Upper lobe of left lung (tissue), 6 donors: ENCODE data around the gene AXL. TPM values are rescaled to one million over a fixed set of nuclear protein-coding genes. Genes with fewer than 3 reads are reported as not detected.

Experiments used
- ATAC-seq, 2 donors: fragments of 200-7000 bp; cut with Tn5 transposase; one replicate each; pipeline ENCODE4 v1.9.1; 2022; ENCODE audit warnings: mild to moderate bottlenecking in 2 of 2, moderate library complexity in 2 of 2; ENCODE audit not compliant: low FRiP score in 2 of 2
- DNase-seq, 2 donors: peaks; one replicate each; pipeline ENCODE4 v3.0.0-alpha.2; 2019 to 2020
- H3K27ac ChIP-seq, 4 donors: fragments of 200-600 bp; sonication (generic); one replicate each; pipeline ENCODE4 v1.5.1; 2016 to 2019
- H3K27me3 ChIP-seq, 4 donors: fragments of 200-600 bp; sonication (generic); one replicate each; pipeline ENCODE4 v1.5.1; 2017 to 2019
- H3K36me3 ChIP-seq, 4 donors: fragments of 200-600 bp; sonication (generic); one replicate each; pipeline ENCODE4 v1.5.1; 2016 to 2019
- H3K4me1 ChIP-seq, 4 donors: fragments of 200-600 bp; sonication (generic); one replicate each; pipeline ENCODE4 v1.5.1; 2018 to 2019
- H3K4me3 ChIP-seq, 4 donors: fragments of 200-600 bp; sonication (generic); one replicate each; pipeline ENCODE4 v1.5.1; 2017 to 2019; ENCODE audit warnings: mild to moderate bottlenecking in 2 of 4, moderate library complexity in 1 of 4
- H3K9me3 ChIP-seq, 4 donors: fragments of 200-600 bp; sonication (generic); one replicate each; pipeline ENCODE4 v1.5.1; 2018 to 2019
- EP300 ChIP-seq, 4 donors: sonication (generic); formaldehyde crosslinking; IDR thresholded peaks; one replicate each; pipeline ENCODE4 v1.5.1; 2017; ENCODE audit warnings: antibody characterized with exemption in 4 of 4, control low read depth in 2 of 4
- POLR2A ChIP-seq, 4 donors: fragments of 450-650 bp; IDR thresholded peaks; one replicate each; pipeline ENCODE4 v1.5.1; 2016 to 2017; ENCODE audit warnings: antibody characterized with exemption in 4 of 4, mild to moderate bottlenecking in 2 of 4
- POLR2AphosphoS5 ChIP-seq, 2 donors: sonication (generic); formaldehyde crosslinking; IDR thresholded peaks; one replicate each; pipeline ENCODE4 v1.5.1; 2017; ENCODE audit warnings: antibody characterized with exemption in 2 of 2
- WGBS, 2 donors: methylation state at CpG; one replicate each; pipeline ENCODE4 v1.1.5; 2017 to 2018; 5-methylcytosine and 5-hydroxymethylcytosine counted together
- small RNA-seq, 4 donors: library from RNA; depleted of rRNA; stranded (forward); fragments of <200 nt; gene quantifications; one replicate each; pipeline ENCODE3, GENCODE V24; 2016
- total RNA-seq, 6 donors: library from RNA; depleted of rRNA in 4 of 6; stranded (reverse); fragments of >200 nt in 4 of 6; gene quantifications; one replicate each; pipeline versions ENCODE4 v1.1.0 to v1.2.1, GENCODE V29; 2016 to 2021
- TF ChIP-seq, protein P1 (sequence below), 6 experiments: fragments of 450-650 bp in 4 of 6; fragments of 200-600 bp in 2 of 6; sonication (generic) in 2 of 6; IDR thresholded peaks; one replicate each; pipeline ENCODE4 v1.5.1; 2016 to 2019; ENCODE audit warnings: antibody characterized with exemption in 6 of 6
- donor health status: DM: no; HTN: no; CAD: no; lungs with moderate emphysema.
- donor health status: DM: no; HTN: yes; CAD: no; lungs with severe emphysema.

Gene AXL
- total RNA-seq, 6 donors from 2014 or later, result 28.4 to 96.9 (median 71.7) TPM

DNA sequence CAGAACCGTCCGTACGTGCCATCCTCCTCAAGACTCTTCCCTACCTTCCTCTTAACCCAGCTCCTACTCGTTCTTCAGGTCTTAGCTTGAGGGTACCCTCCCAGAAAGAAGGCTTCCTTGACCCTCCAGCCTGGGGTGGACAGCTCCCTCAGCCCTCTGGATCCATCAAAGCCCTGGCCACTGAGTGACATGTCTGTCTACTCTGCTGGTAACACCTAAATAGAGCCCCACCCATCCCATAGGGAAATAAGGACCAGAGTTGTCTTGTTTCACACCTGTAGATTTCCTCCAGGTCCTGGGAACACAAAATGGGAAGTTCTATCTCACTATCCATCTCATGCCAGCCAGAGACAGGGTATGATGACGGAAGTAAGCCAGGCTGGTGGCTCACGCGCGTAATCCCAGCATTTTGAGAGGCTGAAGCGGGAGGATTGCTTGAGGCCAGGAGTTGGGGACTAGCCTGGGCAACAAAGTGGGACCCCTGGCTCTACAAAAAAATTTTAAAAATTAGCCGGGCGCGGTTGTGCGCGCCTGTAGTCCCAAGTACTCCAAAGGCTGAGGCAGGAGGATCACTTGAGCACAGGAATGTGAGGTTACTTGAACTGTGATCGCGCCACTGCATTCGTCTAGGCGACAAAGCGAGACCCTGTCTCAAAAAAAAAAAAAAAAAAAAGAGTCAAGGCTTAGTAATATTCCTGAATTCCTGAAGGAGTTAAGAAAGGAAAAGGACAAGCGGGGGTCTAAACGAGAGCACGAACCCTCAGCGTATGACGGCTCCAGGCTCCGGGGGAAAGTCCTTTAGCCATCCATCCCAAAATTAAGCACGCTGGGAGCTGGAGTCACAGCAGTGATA, 90.4 kb downstream of the AXL start:
- WGBS, 2 donors, result 10% methylated on average over 26 of the region's 26 CpGs
- TF ChIP-seq POLR2AphosphoS5 (IDR thresholded peaks at IDR 0.05), result no peak
- TF ChIP-seq, protein P1, sequence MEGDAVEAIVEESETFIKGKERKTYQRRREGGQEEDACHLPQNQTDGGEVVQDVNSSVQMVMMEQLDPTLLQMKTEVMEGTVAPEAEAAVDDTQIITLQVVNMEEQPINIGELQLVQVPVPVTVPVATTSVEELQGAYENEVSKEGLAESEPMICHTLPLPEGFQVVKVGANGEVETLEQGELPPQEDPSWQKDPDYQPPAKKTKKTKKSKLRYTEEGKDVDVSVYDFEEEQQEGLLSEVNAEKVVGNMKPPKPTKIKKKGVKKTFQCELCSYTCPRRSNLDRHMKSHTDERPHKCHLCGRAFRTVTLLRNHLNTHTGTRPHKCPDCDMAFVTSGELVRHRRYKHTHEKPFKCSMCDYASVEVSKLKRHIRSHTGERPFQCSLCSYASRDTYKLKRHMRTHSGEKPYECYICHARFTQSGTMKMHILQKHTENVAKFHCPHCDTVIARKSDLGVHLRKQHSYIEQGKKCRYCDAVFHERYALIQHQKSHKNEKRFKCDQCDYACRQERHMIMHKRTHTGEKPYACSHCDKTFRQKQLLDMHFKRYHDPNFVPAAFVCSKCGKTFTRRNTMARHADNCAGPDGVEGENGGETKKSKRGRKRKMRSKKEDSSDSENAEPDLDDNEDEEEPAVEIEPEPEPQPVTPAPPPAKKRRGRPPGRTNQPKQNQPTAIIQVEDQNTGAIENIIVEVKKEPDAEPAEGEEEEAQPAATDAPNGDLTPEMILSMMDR (IDR thresholded peaks at IDR 0.05), result no peak
- no peak for TF ChIP-seq EP300 (IDR thresholded peaks at IDR 0.05)
- TF ChIP-seq POLR2A (IDR thresholded peaks at IDR 0.05), result no peak
- ATAC-seq (peak; percentile 43 to 48), DNase-seq (no peak)
- H3K27me3 ChIP-seq, result no peaks in the 10 kb centered on the region
- H3K27ac ChIP-seq, result peak overlapping the region; percentile 93 to 98 (median 97)
- H3K36me3 ChIP-seq, result peaks cover 22 to 58% (median 36%) of the 10 kb centered on the region in 4 donors
- H3K4me1 ChIP-seq, result peaks cover 41 to 59% (median 46%) of the 10 kb centered on the region in 4 donors
- H3K4me3 ChIP-seq, result peak overlapping the region; percentile 68 to 86 (median 70)
- H3K9me3 ChIP-seq, result peaks cover 0 to 4% (median 0%) of the 10 kb centered on the region in 4 donors

DNA sequence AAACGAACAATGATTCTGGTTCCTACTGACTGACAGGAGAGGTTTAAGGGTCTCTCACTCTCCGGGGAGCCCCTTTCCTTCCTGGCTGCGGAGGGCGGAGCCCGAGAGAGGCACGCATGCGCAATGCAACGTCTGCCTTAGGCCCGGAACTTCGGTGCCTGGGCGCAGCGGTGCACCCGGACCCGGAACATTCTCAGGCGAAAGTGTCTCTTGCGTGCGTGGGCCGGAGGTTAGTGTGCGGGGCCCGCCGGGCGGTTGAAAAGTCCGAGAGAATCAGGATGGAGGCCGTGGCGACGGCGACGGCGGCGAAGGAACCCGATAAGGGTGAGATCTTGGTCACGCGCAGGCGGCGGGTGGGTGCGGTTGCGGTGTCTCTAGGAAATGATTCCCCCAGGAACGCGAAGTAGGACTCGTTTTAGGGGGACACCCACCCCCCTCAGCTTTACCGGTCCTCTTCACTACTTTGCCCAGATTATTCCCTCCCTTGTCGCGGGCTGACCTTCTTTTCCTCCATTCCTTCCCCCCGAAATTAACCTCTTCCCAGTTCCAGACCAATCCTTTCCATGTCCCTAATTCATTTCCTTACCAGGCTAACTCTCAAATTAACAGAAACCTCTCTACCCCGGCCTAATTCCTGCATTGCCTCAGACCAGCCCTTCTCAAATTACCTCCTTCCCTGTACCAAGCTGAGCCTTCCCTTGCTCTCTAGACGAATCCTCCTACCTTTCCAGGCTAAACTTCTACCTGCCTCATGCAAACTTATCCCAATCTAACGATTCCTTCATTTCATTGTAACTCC, 91.2 kb downstream of the AXL start, which contains the start of gene CCDC97:
Gene CCDC97, plus strand, starts transcription at position 140 of the 799 bp plus-strand sequence. Its CDS starts 139 bp downstream, at position 279.
- peak within 1 kb of the TSS; percentile 93 to 98 (median 97) for H3K27ac ChIP-seq
- peak; percentile 89 to 91 for ATAC-seq
- H3K4me3 ChIP-seq, result peak within 1 kb of the TSS; percentile 68 to 86 (median 70)
- no peaks in the 10 kb centered on the region for H3K27me3 ChIP-seq
- DNase-seq, result peak; percentile 89 to 95
- peak; percentile 80 to 85 for TF ChIP-seq POLR2AphosphoS5 (IDR thresholded peaks at IDR 0.05)
- TF ChIP-seq POLR2A (IDR thresholded peaks at IDR 0.05), result peak in 3 of 4 donors; percentile 69 to 86 (median 70)
- TF ChIP-seq, protein P1 (IDR thresholded peaks at IDR 0.05), result peak in 3 of 6 experiments; percentile 10 to 35 (median 19)
- TF ChIP-seq EP300 (IDR thresholded peaks at IDR 0.05), result peak in 1 of 4 donors; percentile 53
- 1% methylated on average over 38 to 46 of the region's 47 CpGs for WGBS, 2 donors
- H3K4me1 ChIP-seq, result peaks cover 41 to 58% (median 46%) of the 10 kb centered on the region in 4 donors
- H3K9me3 ChIP-seq, result peaks cover 0 to 4% (median 0%) of the 10 kb centered on the region in 4 donors
- peaks cover 14 to 57% (median 31%) of the 10 kb centered on the region in 4 donors for H3K36me3 ChIP-seq

DNA sequence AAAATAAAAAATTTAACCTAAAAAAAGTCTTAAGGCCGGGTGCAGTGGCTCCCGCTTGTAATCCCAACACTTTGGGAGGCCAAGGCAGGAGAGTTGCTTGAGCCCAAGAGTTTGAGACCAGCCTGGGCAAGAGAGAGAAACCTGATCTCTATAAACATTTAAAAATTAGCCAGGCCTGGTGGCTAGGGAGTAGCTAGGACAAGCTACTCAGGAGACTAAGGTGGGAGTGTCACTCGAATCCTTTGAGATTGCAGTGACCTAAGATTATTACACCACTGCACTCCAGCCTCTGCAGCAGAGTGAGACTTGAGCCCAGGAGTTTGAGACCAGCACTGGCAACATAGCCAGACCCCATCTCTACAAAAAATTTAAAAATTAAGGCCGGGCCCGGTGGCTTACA, 92.0 kb downstream of the AXL start:
- WGBS, 2 donors, result 47 to 54% methylated on average over 5 of the region's 5 CpGs
- no peak for ATAC-seq
- no peak for DNase-seq
- H3K27me3 ChIP-seq, result no peaks in the 10 kb centered on the region
- peaks cover 41 to 58% (median 46%) of the 10 kb centered on the region in 4 donors for H3K4me1 ChIP-seq
- H3K4me3 ChIP-seq, result peak overlapping the region; percentile 68 to 86 (median 70)
- peaks cover 0 to 4% (median 0%) of the 10 kb centered on the region in 4 donors for H3K9me3 ChIP-seq
- H3K36me3 ChIP-seq, result peaks cover 7 to 57% (median 29%) of the 10 kb centered on the region in 4 donors
- H3K27ac ChIP-seq, result peak overlapping the region; percentile 93 to 98 (median 97)
- TF ChIP-seq EP300 (IDR thresholded peaks at IDR 0.05), result no peak
- no peak for TF ChIP-seq POLR2A (IDR thresholded peaks at IDR 0.05)
- TF ChIP-seq, protein P1 (IDR thresholded peaks at IDR 0.05), result no peak
- no peak for TF ChIP-seq POLR2AphosphoS5 (IDR thresholded peaks at IDR 0.05)

Small RNA genes lying within 50 kb of the gene (small RNA-seq; reads per million reads assigned to genes)
- gene RN7SL34P, result 0 to 0.06 (median 0) reads per million in 4 donors

Other genes starting within 250 kb of the AXL start
- 1 to 10 TPM in 1 of 6 donors, under 1 TPM in 1, not detected in 4; 0.34 to 1.8 TPM for gene CYP2B6, start 227.9 kb upstream of the AXL start, total RNA-seq
- gene CYP2A13, start 130.8 kb upstream of the AXL start, total RNA-seq, result 1 to 10 TPM in 2 of 6 donors, not detected in 4; 1.3 to 2.8 TPM
- gene CYP2F1, start 104.8 kb upstream of the AXL start, total RNA-seq, result 10 to 100 TPM in 1 of 6 donors, 1 to 10 TPM in 2, under 1 TPM in 1, not detected in 2; 0.61 to 16.6 (median 2.8) TPM
- gene CYP2S1, start 26.0 kb upstream of the AXL start, total RNA-seq, result 10 to 100 TPM in 4 of 6 donors, 1 to 10 TPM in 2; 5.2 to 40.6 (median 20.1) TPM
- 100 to 1,000 TPM; 152 to 351 (median 211) TPM for gene HNRNPUL1, start 45.1 kb downstream of the AXL start, total RNA-seq
- gene CCDC97, start 90.9 kb downstream of the AXL start, total RNA-seq, result 10 to 100 TPM; 22.0 to 36.7 (median 27.0) TPM
- 100 to 1,000 TPM in 2 of 6 donors, 10 to 100 TPM in 4; 28.5 to 138 (median 76.8) TPM for gene TGFB1, start 134.7 kb downstream of the AXL start, total RNA-seq
- gene B9D2, start 144.9 kb downstream of the AXL start, total RNA-seq, result 10 to 100 TPM in 3 of 6 donors, 1 to 10 TPM in 2, not detected in 1; 7.0 to 17.2 (median 10.3) TPM
- 10 to 100 TPM; 18.7 to 65.0 (median 29.3) TPM for gene TMEM91, start 157.3 kb downstream of the AXL start, total RNA-seq
- gene EXOSC5, start 178.1 kb downstream of the AXL start, total RNA-seq, result 10 to 100 TPM in 4 of 6 donors, 1 to 10 TPM in 1, under 1 TPM in 1; 0.89 to 18.4 (median 16.0) TPM
- 10 to 100 TPM; 28.4 to 71.7 (median 63.3) TPM for gene BCKDHA, start 178.6 kb downstream of the AXL start, total RNA-seq
- 10 to 100 TPM; 10.0 to 39.1 (median 23.4) TPM for gene B3GNT8, start 208.2 kb downstream of the AXL start, total RNA-seq
- gene DMAC2, start 220.7 kb downstream of the AXL start, total RNA-seq, result 10 to 100 TPM; 28.9 to 63.1 (median 38.3) TPM
- gene ERICH4, start 223.9 kb downstream of the AXL start, total RNA-seq, result not detected